CD4-positive, alpha-beta T cell treated with Interleukin-4 for 1 hour (primary cell): Measurements from ENCODE around the gene KRTAP4-6.
"Not testable (repeated sequence)": the region's sequence is repeated elsewhere in the genome, so short reads cannot be mapped to it uniquely, and the experiment has no call there.

ENCODE experiments used
- DNase-seq, 2 donors: peaks; one replicate each; pipeline ENCODE4 v3.0.0-alpha.2; 2020 to 2022

The KRTAP4-6 gene

GRCh38 chr17:41104386-41105038 is 35.8 kb downstream of the KRTAP4-6 start:
- not testable (repeated sequence) for DNase-seq

- DNase-seq = no peak
These were observed 36.4 kb downstream of the KRTAP4-6 start for GRCh38 chr17:41103896-41104295.

GRCh38 chr17:41101586-41102259 is 38.6 kb downstream of the KRTAP4-6 start, which contains the start of gene KRTAP4-16:
Gene KRTAP4-16, minus strand, starts transcription at chr17:41102209. Its CDS starts 0 bp downstream, at chr17:41102209.
- no peak for DNase-seq

- DNase-seq = not testable (repeated sequence)
These were observed 40.5 kb downstream of the KRTAP4-6 start for GRCh38 chr17:41099682-41100480.

- DNase-seq = no peak
These were observed 41.9 kb downstream of the KRTAP4-6 start for GRCh38 chr17:41098481-41098880.

GRCh38 chr17:41098042-41098441 is 42.3 kb downstream of the KRTAP4-6 start, which contains the start of gene KRTAP4-8:
Gene KRTAP4-8, minus strand, starts transcription at chr17:41098142. Its CDS starts 58 bp downstream, at chr17:41098084.
- no peak for DNase-seq

GRCh38 chr17:41096055-41096454 is 44.3 kb downstream of the KRTAP4-6 start:
- DNase-seq = no peak
